ENCODE measurements around the gene DICER1.

The DICER1 gene

DNA sequence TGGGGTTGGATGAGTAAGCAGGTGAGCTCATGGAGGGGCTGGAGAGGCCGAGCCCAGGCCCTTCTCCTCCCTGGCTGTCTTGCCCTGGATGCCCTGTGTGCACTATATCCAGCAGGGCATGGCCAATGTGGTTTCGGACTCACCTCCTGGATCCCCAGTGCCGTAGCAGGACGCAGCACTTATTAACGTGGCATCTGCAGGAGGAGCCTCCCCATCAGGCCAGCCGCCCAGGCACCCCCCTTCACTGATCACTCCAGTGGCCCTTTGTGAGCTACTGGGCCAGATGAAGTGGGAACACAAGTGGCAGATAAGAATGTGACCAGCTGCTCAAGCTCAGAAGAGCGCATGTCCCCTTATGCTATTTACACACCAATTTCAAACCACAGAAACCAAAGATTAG is 43.1 kb upstream of the DICER1 start:
- Histone ChIP-seq H3K27me3 (ENCODE audit: insufficient read depth, poor library complexity, severe bottlenecking) (no peaks in the 10 kb centered on the region), H3K27ac (replicated peaks) (no peak overlapping the region), H3K4me3 (replicated peaks; ENCODE audit: insufficient read depth, low read length) (no peak overlapping the region)
- TF ChIP-seq, protein P1, sequence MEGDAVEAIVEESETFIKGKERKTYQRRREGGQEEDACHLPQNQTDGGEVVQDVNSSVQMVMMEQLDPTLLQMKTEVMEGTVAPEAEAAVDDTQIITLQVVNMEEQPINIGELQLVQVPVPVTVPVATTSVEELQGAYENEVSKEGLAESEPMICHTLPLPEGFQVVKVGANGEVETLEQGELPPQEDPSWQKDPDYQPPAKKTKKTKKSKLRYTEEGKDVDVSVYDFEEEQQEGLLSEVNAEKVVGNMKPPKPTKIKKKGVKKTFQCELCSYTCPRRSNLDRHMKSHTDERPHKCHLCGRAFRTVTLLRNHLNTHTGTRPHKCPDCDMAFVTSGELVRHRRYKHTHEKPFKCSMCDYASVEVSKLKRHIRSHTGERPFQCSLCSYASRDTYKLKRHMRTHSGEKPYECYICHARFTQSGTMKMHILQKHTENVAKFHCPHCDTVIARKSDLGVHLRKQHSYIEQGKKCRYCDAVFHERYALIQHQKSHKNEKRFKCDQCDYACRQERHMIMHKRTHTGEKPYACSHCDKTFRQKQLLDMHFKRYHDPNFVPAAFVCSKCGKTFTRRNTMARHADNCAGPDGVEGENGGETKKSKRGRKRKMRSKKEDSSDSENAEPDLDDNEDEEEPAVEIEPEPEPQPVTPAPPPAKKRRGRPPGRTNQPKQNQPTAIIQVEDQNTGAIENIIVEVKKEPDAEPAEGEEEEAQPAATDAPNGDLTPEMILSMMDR (IDR thresholded peaks at IDR 0.05; ENCODE audit: insufficient read depth, low read length), result no peak
- no peak for TF ChIP-seq SPI1 (IDR thresholded peaks at IDR 0.05; ENCODE audit: borderline replicate concordance, low read depth)
- TF ChIP-seq, protein P2, sequence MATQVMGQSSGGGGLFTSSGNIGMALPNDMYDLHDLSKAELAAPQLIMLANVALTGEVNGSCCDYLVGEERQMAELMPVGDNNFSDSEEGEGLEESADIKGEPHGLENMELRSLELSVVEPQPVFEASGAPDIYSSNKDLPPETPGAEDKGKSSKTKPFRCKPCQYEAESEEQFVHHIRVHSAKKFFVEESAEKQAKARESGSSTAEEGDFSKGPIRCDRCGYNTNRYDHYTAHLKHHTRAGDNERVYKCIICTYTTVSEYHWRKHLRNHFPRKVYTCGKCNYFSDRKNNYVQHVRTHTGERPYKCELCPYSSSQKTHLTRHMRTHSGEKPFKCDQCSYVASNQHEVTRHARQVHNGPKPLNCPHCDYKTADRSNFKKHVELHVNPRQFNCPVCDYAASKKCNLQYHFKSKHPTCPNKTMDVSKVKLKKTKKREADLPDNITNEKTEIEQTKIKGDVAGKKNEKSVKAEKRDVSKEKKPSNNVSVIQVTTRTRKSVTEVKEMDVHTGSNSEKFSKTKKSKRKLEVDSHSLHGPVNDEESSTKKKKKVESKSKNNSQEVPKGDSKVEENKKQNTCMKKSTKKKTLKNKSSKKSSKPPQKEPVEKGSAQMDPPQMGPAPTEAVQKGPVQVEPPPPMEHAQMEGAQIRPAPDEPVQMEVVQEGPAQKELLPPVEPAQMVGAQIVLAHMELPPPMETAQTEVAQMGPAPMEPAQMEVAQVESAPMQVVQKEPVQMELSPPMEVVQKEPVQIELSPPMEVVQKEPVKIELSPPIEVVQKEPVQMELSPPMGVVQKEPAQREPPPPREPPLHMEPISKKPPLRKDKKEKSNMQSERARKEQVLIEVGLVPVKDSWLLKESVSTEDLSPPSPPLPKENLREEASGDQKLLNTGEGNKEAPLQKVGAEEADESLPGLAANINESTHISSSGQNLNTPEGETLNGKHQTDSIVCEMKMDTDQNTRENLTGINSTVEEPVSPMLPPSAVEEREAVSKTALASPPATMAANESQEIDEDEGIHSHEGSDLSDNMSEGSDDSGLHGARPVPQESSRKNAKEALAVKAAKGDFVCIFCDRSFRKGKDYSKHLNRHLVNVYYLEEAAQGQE (IDR thresholded peaks at IDR 0.05; ENCODE audit: insufficient replicate concordance, low read depth), result no peak
- TF ChIP-seq GABPA (IDR thresholded peaks at IDR 0.05; ENCODE audit: low read depth), result no peak
- TF ChIP-seq POLR2AphosphoS5 (IDR thresholded peaks at IDR 0.05; ENCODE audit: low read depth), result no peak
- no peak for DNase-seq (ENCODE audit: low read depth in 1 of 2, low spot score in 1 of 2)

DNA sequence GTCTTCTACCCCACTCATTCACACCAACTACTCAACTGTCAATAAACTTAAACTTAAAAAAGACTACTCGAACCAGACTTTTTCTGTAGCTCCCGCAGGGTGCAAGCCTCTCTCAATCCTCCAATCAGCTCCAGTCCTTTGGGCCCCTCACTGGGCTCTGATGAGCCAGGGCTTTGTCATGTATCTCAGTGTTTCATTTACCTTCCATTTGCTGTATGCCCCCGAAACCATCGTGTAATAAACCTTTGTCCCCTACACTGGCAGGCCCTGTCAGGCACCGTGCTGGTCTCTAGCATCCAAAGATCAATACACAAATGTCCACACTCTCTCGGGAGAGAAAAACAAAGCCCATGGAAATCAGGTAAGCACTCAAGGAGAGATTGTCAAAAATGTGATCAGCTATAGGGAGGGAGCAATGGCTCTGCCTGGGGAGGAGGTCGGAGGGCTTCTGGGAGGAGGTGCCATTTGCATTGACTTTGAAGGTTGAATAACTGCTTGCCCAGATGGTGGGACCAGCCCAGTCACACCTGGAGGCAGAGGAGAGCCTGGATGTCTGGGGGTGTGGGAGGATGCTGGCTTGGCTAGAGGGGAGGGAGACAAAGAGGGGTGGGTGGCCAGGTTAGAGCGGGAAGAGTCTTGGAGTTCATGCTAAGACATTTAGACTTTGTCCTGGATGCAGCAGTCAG is 42.1 kb upstream of the DICER1 start:
- Histone ChIP-seq H3K4me3 (replicated peaks; ENCODE audit: insufficient read depth, low read length) (no peak overlapping the region), H3K27ac (replicated peaks) (no peak overlapping the region), H3K27me3 (ENCODE audit: insufficient read depth, poor library complexity, severe bottlenecking) (no peaks in the 10 kb centered on the region)
- no peak for TF ChIP-seq GABPA (IDR thresholded peaks at IDR 0.05; ENCODE audit: low read depth)
- TF ChIP-seq, protein P2 (IDR thresholded peaks at IDR 0.05; ENCODE audit: insufficient replicate concordance, low read depth), result no peak
- no peak for DNase-seq (ENCODE audit: low read depth in 1 of 2, low spot score in 1 of 2)

DNA sequence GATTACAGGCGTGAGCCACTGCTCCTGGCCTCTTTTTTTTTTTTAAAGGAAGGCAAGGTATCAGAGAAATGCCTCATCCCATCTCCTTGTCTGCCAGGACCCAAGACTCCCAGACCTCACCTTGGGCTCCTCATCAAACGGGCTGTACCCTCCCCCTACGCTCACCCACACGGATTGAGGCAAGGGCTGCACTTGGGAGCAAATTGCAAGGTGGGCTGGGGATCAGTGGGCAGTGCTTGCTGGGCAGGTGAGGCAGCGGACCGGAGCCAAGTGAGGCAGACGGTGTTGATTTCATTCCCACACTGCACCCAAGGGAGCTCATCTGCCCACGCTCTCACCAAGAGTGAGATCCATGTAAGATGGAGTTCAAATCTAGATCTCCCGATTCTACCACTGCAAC is 41.0 kb upstream of the DICER1 start:
- no peak for DNase-seq (ENCODE audit: low read depth in 1 of 2, low spot score in 1 of 2)
- H3K27ac ChIP-seq (replicated peaks), result no peak overlapping the region
- no peak overlapping the region for H3K4me3 ChIP-seq (replicated peaks; ENCODE audit: insufficient read depth, low read length)
- H3K27me3 ChIP-seq (ENCODE audit: insufficient read depth, poor library complexity, severe bottlenecking), result no peaks in the 10 kb centered on the region
- TF ChIP-seq SPI1 (IDR thresholded peaks at IDR 0.05; ENCODE audit: borderline replicate concordance, low read depth) (no peak), GABPA (IDR thresholded peaks at IDR 0.05; ENCODE audit: low read depth) (no peak), POLR2AphosphoS5 (IDR thresholded peaks at IDR 0.05; ENCODE audit: low read depth) (no peak)
- TF ChIP-seq, protein P1 (IDR thresholded peaks at IDR 0.05; ENCODE audit: insufficient read depth, low read length), result no peak
- TF ChIP-seq, protein P2 (IDR thresholded peaks at IDR 0.05; ENCODE audit: insufficient replicate concordance, low read depth), result no peak
